Panc1 (cell line): Measurements from ENCODE around the gene FHL2. TPM values are rescaled to one million over a fixed set of nuclear protein-coding genes. Genes with fewer than 3 reads are reported as not detected.
A peak's percentile ranks its signal among the peaks of the same experiment; 100 is the strongest.

Experiments
- ATAC-seq: fragments of 200-7000 bp; cut with Tn5 transposase; 2 replicates; pipeline ENCODE4 v1.9.1; 2020; ENCODE audit warnings: mild to moderate bottlenecking, moderate library complexity
- BruUV-seq: library from RNA; stranded (reverse); fragments of 400-500 nt; replicated peaks from 2 replicates; lab custom pipeline; 2021; lab: Mats Ljungman, UMichigan
- CTCF ChIA-PET: fragments of 300-600 bp; sonication (Branson Sonifier 250); formaldehyde crosslinking; loops from one replicate; lab custom pipeline; 2022; ENCODE audit warnings: antibody characterized with exemption; lab: Charles Lee
- POLR2A ChIA-PET: fragments of 300-600 bp; sonication (Branson Sonifier 250); formaldehyde crosslinking; loops from one replicate; lab custom pipeline; 2022; ENCODE audit warnings: antibody characterized with exemption; lab: Charles Lee
- DNase-seq: peaks from one replicate; pipeline ENCODE4 v3.0.0-alpha.2; 2010; ENCODE audit warnings: low read depth, low spot score
- H3K27ac ChIP-seq: 2 replicates; pipeline ENCODE4 v1.5.1; 2011; ENCODE audit warnings: mild to moderate bottlenecking, low read length, inconsistent platforms
- H3K27me3 ChIP-seq: fragments of 200-500 bp; sonication (Bioruptor generic); 2 replicates; pipeline ENCODE4 v1.6.0; 2014; ENCODE audit warnings: low read length, inconsistent platforms; ENCODE audit not compliant: control insufficient read depth, insufficient read depth
- H3K36me3 ChIP-seq: fragments of 200-500 bp; sonication (Bioruptor generic); 2 replicates; pipeline ENCODE4 v1.5.1; 2014; ENCODE audit warnings: inconsistent platforms, mild to moderate bottlenecking, low read length, moderate library complexity; ENCODE audit not compliant: control insufficient read depth, insufficient read depth
- H3K4me1 ChIP-seq: 2 replicates; pipeline ENCODE4 v1.5.1; 2011; ENCODE audit warnings: inconsistent platforms, mild to moderate bottlenecking, low read length, moderate library complexity; ENCODE audit not compliant: control insufficient read depth, insufficient read depth
- H3K4me3 ChIP-seq, 2 experiments: 2 replicates each; pipeline ENCODE4 v1.5.1; 2011 to 2012; ENCODE audit warnings: low read depth in 2 of 2, low read length in 2 of 2, mild to moderate bottlenecking in 2 of 2, inconsistent platforms in 1 of 2, moderate library complexity in 1 of 2
- H3K9me3 ChIP-seq: fragments of 200-500 bp; sonication (Bioruptor generic); 2 replicates; pipeline ENCODE4 v1.5.1; 2014; ENCODE audit warnings: low read depth, mild to moderate bottlenecking, inconsistent platforms, low read length, moderate library complexity; ENCODE audit not compliant: control insufficient read depth, insufficient read depth
- POLR2AphosphoS5 ChIP-seq: IDR thresholded peaks from 2 replicates; pipeline ENCODE4 v1.6.1; 2012; ENCODE audit warnings: mild to moderate bottlenecking, low read depth, low read length, moderate library complexity
- REST ChIP-seq, 2 experiments: IDR thresholded peaks; 2 replicates each; pipeline ENCODE4 v1.6.1; 2011 to 2012; ENCODE audit warnings: low read depth in 2 of 2, control low read depth in 1 of 2, low read length in 1 of 2, mild to moderate bottlenecking in 1 of 2, moderate library complexity in 1 of 2; ENCODE audit not compliant: insufficient read depth in 1 of 2
- SIN3A ChIP-seq: IDR thresholded peaks from 2 replicates; pipeline ENCODE4 v1.6.1; 2012; ENCODE audit warnings: low read depth, mild to moderate bottlenecking, low read length, moderate library complexity, borderline replicate concordance; ENCODE audit not compliant: insufficient read depth
- TCF7L2 ChIP-seq: IDR thresholded peaks from 2 replicates; pipeline ENCODE4 v1.6.1; 2011; ENCODE audit warnings: mild to moderate bottlenecking, low read depth, low read length, inconsistent platforms
- in situ Hi-C: cut with HindIII; loops from 2 replicates; pipeline ENCODE4 v1.10.0; 2016; ENCODE audit warnings: low sequenced_read_pairs, low pct_unique_long_range_greater_than_20kb
- intact Hi-C: fragments of 100-400 bp; cut with micrococcal nuclease; formaldehyde crosslinking; loops from one replicate; pipeline ENCODE4 v1.10.0; 2022; ENCODE audit not compliant: unreplicated experiment
- total RNA-seq: library from RNA; stranded (reverse); gene quantifications from one replicate; pipeline ENCODE4 v1.2.1, GENCODE V29; 2021; ENCODE audit not compliant: unreplicated experiment
- TF ChIP-seq, protein P1 (sequence below): fragments of 450-650 bp; IDR thresholded peaks from 2 replicates; pipeline ENCODE4 v1.5.1; 2017; ENCODE audit warnings: mild to moderate bottlenecking

Gene FHL2
- total RNA-seq, 1 experiment from 2014 or later = 378 TPM

DNA sequence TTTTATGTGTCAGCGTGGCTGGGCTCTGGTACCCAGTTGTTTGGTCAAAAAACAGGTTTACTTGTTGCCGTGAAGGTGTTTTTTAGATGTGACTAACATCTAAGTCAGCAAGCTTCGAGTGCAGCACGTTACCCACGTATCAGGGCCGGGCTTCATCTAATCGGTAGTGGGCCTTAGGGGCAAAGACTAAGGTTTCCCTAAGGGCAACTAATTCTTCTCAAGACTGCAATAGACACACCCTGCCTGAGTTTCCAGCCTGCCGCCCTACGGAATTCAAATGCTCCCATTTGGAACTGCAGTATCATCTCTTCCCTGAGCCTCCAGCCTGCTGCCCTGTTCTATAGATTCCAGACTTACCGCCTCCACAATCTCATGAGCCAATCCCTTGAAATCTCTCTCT, 27.7 kb downstream of the FHL2 start:
- Histone ChIP-seq H3K4me1 (peaks cover 80% of the 10 kb centered on the region), H3K4me3 (no peak overlapping the region), H3K9me3 (no peaks in the 10 kb centered on the region), H3K36me3 (peaks cover 24% of the 10 kb centered on the region), H3K27me3 (no peaks in the 10 kb centered on the region), H3K27ac (peak overlapping the region; percentile 100)
- BruUV-seq = no TSS peak
- ChIA-PET CTCF (no interaction called here), POLR2A (no interaction called here)
- TF ChIP-seq REST (IDR thresholded peaks at IDR 0.05; ENCODE audit: insufficient read depth in 1 of 2, low read depth in 2 of 2, low read length in 1 of 2) (no peak), TCF7L2 (no peak), SIN3A (no peak), POLR2AphosphoS5 (no peak)
- TF ChIP-seq, protein P1, sequence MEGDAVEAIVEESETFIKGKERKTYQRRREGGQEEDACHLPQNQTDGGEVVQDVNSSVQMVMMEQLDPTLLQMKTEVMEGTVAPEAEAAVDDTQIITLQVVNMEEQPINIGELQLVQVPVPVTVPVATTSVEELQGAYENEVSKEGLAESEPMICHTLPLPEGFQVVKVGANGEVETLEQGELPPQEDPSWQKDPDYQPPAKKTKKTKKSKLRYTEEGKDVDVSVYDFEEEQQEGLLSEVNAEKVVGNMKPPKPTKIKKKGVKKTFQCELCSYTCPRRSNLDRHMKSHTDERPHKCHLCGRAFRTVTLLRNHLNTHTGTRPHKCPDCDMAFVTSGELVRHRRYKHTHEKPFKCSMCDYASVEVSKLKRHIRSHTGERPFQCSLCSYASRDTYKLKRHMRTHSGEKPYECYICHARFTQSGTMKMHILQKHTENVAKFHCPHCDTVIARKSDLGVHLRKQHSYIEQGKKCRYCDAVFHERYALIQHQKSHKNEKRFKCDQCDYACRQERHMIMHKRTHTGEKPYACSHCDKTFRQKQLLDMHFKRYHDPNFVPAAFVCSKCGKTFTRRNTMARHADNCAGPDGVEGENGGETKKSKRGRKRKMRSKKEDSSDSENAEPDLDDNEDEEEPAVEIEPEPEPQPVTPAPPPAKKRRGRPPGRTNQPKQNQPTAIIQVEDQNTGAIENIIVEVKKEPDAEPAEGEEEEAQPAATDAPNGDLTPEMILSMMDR = no peak
- ATAC-seq (peak; percentile 9), DNase-seq (no peak)
- in situ Hi-C loops = no loop called here
- intact Hi-C loops = loop anchor here (2.0 kb wide), 1 partner anchor 150 kb away; no protein-coding TSS in a partner anchor

DNA sequence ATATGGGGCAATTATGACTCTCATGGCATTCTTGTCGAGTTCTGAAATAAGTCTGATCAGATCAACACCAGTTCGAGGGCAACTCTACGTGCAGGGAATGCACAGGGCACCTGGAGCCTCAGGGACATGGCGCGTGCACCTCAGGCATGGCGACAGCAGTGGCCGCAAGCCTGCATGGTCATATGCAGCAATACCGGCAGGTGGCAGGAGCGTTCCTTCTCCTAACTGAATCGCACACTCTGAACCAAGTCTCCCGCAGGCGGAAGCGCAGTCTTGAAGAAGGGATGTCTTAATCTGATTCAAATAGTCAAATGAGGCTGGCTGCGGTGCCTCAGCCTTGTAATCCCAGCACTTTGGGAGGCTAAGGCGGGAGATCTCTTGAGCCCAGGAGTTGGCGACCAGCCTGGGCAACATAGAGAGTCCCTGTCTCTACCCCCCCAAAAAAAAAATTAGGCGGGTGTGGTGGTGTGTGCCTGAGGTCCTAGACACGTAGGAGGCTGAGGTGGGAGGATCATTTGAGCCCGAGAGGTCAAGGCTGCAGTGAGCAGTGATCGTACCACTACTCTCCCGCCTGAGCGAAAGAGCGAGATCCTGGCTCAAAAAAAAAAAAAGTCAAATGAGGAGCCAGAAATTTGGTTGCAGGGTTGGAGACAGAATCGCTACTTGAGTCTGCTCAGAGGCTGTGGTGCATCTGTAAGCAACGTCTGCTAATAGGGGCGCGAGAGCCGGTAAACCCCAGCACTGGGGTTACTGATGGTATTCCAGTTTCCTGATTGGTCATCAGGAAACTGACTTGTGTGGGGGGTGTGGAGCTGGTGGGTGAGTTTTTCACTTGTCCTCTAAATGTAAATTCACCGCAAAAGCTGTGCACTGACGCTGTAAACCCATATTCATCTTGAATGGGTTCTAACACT, 28.8 kb downstream of the FHL2 start:
- TSS peak; percentile 2 for BruUV-seq
- Histone ChIP-seq H3K9me3 (no peaks in the 10 kb centered on the region), H3K36me3 (peaks cover 19% of the 10 kb centered on the region), H3K27me3 (no peaks in the 10 kb centered on the region), H3K4me1 (peaks cover 72% of the 10 kb centered on the region), H3K27ac (peak overlapping the region; percentile 100), H3K4me3 (no peak overlapping the region)
- intact Hi-C loops (loop anchor here (2.0 kb wide), 1 partner anchor 151 kb away; no protein-coding TSS in a partner anchor), in situ Hi-C loops (no loop called here)
- peak; percentile 79 for DNase-seq
- TF ChIP-seq, protein P1 = peak; percentile 92
- TF ChIP-seq POLR2AphosphoS5 (peak; percentile 42), SIN3A (no peak)
- POLR2A ChIA-PET = no interaction called here
- peak; percentile 68 for ATAC-seq
- CTCF ChIA-PET = no interaction called here
